ENCODE data around the gene OLFML1.

OLFML1 gene

GRCh38 chr11:7485186-7486097, at the start of gene OLFML1:
OLFML1 (plus strand) TSS chr11:7485506; CDS start chr11:7485876, 370 bp downstream.
- DNase-seq (ENCODE audit: low read depth) = no peak

- DNase-seq (ENCODE audit: low read depth) = no peak
These were observed 49.2 kb upstream of the OLFML1 start for GRCh38 chr11:7436146-7436545.

DNA sequence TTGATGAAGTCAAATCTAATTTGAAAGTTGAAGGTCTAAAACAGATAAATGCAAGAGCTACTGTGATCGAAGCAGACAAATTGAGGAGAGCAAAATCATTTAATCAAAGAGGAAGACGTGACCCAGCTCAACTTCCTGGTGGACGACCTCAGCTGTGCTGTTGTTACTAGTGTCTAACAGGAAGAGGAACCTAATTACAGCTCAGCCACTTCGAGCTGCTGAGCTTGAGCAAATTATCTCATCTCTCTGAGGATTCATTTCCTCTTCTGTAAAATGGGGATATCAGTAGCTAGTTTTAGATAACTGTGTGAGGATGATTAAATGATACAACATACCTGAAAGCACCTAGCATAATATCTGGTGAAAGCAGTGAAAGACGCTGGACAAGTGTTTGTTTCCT, 48.6 kb upstream of the OLFML1 start:
- DNase-seq (ENCODE audit: low read depth) = no peak

- no peak for DNase-seq (ENCODE audit: low read depth)
These were observed 47.6 kb upstream of the OLFML1 start for GRCh38 chr11:7437696-7438095.

DNA sequence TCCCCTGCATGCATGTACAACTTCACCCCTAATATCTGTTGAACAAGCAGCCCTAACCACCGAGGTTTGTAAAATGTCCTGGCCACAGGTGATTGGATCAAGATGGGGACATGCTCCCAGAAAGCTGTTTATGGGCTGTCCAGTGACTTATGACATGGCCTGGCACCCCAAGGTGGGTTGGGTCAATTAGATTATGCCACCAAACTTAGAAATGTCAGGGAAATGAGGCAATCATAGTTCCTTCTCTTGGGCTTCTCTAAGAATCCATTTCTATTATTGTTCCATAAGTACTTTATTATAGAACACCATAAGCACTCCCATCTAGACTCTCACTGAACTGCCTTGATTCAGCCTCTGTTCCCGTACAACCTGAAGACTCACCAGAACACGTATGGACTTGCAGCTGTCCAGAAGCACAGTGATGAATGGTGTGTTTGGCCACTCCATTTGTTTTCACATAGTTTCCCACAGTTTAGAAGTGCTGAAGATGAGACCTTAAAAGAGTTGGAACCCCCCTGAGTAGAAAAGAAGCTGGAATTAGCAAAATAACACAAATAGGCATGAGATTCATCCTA, 45.5 kb upstream of the OLFML1 start:
- no peak for DNase-seq (ENCODE audit: low read depth)

- DNase-seq (ENCODE audit: low read depth) = peak; percentile 28
These were observed 42.6 kb upstream of the OLFML1 start for GRCh38 chr11:7442588-7443215.

- DNase-seq (ENCODE audit: low read depth) = no peak
These were observed 41.0 kb upstream of the OLFML1 start for GRCh38 chr11:7444091-7444981.

DNA sequence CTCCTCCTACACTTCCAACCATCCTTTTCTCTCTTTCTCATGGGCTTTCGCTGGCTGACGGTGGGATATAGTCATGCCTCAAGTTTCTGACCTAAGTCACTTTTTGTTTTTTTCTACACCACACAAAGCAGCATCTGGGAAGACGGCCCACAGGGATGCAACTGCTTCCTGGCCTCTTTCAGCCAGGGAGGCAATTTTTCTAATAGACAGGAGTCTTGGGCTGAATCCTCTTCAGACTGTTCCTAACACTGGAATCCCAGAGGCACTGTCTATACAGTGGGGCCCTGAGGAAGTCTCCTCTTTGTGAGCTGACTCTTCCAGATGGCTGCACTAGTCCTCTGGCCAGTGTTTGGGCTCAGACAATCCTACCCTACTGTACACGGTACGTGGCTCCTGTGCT, 39.7 kb upstream of the OLFML1 start:
- DNase-seq (ENCODE audit: low read depth) = no peak

GRCh38 chr11:7448201-7448600, 37.1 kb upstream of the OLFML1 start:
- DNase-seq (ENCODE audit: low read depth) = no peak

DNA sequence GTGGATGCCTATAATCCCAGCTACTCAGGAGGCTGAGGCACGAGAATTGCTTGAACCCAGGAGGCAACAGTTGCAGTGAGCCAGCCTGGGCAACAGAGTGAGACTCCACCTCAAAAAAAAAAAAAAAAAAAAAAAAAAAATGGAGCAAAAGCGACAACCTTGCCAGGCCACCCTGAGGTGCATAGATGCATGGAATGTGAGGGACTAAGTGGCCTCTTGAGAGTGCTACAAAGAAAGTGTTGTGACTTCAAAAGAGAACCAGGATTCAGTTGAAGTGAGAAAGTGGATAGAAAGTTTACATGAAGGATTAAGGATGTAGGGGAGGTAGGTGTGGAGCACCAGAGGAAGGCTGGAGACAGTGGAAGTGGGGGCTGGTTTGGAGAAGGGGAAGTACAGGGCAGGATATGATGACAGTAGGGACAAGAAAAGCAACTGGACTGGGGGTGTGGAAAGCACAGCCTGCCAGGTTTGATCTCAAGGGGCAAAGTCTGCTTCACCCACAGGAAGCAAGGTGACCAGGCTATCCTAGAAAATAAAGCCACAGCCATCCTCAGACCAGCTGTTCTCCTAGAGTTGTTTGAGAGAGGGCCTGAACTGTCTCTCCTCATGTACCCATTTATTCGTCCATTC, 36.0 kb upstream of the OLFML1 start:
- no peak for DNase-seq (ENCODE audit: low read depth)

- DNase-seq (ENCODE audit: low read depth) = no peak
These were observed 35.5 kb upstream of the OLFML1 start for GRCh38 chr11:7449841-7450214.

DNA sequence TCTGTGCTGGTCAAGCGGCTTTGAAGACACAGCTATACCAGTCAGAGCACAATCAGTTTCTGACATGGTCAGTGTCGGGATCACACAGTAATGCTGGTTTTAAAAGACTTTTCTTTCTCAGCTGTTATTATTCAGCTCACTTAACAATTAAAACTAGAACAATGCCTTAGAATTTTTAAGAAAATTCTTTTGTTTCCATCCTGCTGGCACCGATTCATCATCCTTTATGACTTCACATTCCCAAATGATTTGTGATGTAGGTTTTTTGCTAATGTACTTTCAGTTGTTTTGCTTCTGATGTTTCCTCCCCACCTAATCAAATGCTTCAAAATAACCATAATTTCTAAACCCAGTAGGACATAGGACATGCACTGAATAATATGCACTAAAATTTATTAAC, 34.5 kb upstream of the OLFML1 start:
- no peak for DNase-seq (ENCODE audit: low read depth)

DNA sequence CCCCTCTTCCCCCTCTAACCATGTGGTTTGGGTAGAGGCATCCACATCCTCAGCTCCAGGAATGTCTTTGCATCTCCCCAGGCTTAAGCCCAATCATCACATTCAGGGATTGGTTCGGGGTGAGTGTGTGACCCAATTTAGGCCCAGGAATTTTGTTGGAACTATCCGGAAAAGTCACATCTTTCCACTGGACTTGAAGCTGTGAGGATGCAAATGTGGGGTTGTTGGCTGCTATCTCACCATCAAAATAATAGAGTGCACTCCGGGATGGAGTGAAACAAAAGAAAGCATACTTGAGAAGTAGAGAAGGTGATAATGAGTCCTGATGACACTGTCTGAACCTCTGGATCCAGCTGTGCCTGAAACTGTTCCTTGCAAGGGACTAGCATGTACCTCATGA, 33.8 kb upstream of the OLFML1 start:
- no peak for DNase-seq (ENCODE audit: low read depth)

DNA sequence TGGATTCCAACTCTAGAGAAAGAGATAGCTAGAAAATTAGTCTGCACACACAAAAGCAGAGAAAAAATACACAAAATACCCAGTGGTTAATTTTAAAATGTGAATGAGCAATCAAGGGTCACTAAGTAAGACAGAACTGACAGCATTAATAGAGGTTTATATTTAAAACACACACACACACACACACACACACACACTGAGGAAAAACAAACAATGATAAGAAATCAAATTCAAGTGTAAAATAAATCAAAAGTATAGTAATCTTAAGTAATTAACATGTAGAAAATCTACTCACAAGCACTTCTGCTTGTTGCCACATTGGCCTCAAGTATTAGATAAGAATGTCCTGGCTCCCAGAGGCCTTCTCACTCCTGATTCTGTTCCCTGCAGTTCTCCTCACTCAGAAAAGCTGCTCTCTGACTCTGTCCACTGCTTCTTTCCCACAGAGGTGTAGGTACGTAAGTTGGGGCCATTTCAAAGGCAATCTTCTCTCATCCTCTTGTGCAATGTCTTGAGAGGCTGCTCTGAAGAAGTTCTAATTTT, 33.3 kb upstream of the OLFML1 start:
- no peak for DNase-seq (ENCODE audit: low read depth)

DNA sequence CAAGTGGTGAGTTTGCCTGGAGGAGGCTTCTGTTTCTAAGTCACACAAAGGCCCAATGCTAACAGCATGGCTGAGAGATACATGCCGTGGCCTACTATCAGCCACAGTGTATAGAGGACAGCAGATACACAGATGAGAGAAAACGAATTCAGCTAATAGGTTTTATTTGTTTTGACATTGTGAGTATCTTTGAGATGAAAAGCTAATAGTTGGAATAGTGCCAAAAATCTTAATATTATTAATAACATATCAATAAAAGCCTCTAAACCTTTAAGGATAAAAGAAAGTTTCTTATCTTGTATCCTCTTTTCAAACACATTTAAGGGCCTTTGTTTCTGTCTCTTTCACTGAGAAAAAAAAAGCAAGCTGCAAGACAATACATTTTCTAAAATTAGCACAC, 30.5 kb upstream of the OLFML1 start:
- DNase-seq (ENCODE audit: low read depth) = no peak

GRCh38 chr11:7457211-7457610, 28.1 kb upstream of the OLFML1 start:
- DNase-seq (ENCODE audit: low read depth) = no peak

GRCh38 chr11:7462706-7463105, 22.6 kb upstream of the OLFML1 start:
- no peak for DNase-seq (ENCODE audit: low read depth)

GRCh38 chr11:7467652-7468051, 17.7 kb upstream of the OLFML1 start:
- no peak for DNase-seq (ENCODE audit: low read depth)

GRCh38 chr11:7469351-7469865, 15.9 kb upstream of the OLFML1 start:
- no peak for DNase-seq (ENCODE audit: low read depth)

- DNase-seq (ENCODE audit: low read depth) = no peak
These were observed 14.2 kb upstream of the OLFML1 start for GRCh38 chr11:7471071-7471470.

- DNase-seq (ENCODE audit: low read depth) = no peak
These were observed 11.6 kb upstream of the OLFML1 start for GRCh38 chr11:7473717-7474116.

All from activated T-helper 1 cell treated with Interleukin-2 at 50 U/mL for 16 hours (primary cell).